GM04503 (cell line): ENCODE data around the gene CLDN4.
"Not testable (repeated sequence)": the region's sequence is repeated elsewhere in the genome, so short reads cannot be mapped to it uniquely, and the experiment has no call there.

Source experiments
- DNase-seq: peaks from one replicate; pipeline ENCODE4 v3.0.0-alpha.2; 2012; ENCODE audit warnings: low read depth

CLDN4 gene

GRCh38 chr7:73842067-73842976, 11.5 kb downstream of the CLDN4 start, which contains the start of gene METTL27:
Gene METTL27 (minus strand): TSS chr7:73842516. CDS start chr7:73842140, 376 bp downstream.
- DNase-seq = no peak

- no peak for DNase-seq
These were observed 13.3 kb downstream of the CLDN4 start for GRCh38 chr7:73844131-73844547.

- no peak for DNase-seq
These were observed 14.2 kb downstream of the CLDN4 start for GRCh38 chr7:73844848-73845460.

GRCh38 chr7:73845701-73846195, 15.0 kb downstream of the CLDN4 start:
- DNase-seq = not testable (repeated sequence)

GRCh38 chr7:73847941-73848723, 17.3 kb downstream of the CLDN4 start:
- no peak for DNase-seq

GRCh38 chr7:73850781-73851207, 20.0 kb downstream of the CLDN4 start:
- peak; percentile 100 for DNase-seq

- DNase-seq = peak; percentile 97
These were observed 20.9 kb downstream of the CLDN4 start for GRCh38 chr7:73851410-73852338.

GRCh38 chr7:73852500-73852899, 21.7 kb downstream of the CLDN4 start:
- no peak for DNase-seq

GRCh38 chr7:73856941-73857340, 26.1 kb downstream of the CLDN4 start:
- no peak for DNase-seq

- DNase-seq = no peak
These were observed 28.0 kb downstream of the CLDN4 start for GRCh38 chr7:73858807-73859206.

GRCh38 chr7:73860859-73861258, 30.1 kb downstream of the CLDN4 start, which contains the start of gene TMEM270:
Gene TMEM270 (plus strand): TSS chr7:73861159. CDS start chr7:73861195, 36 bp downstream.
- DNase-seq = no peak

- DNase-seq = no peak
These were observed 30.5 kb downstream of the CLDN4 start for GRCh38 chr7:73861305-73861704.

GRCh38 chr7:73864981-73865711, 34.4 kb downstream of the CLDN4 start:
- DNase-seq = no peak

- no peak for DNase-seq
These were observed 35.1 kb downstream of the CLDN4 start for GRCh38 chr7:73865738-73866445.

- no peak for DNase-seq
These were observed 35.6 kb downstream of the CLDN4 start for GRCh38 chr7:73866446-73866767.

GRCh38 chr7:73869011-73869798, 38.4 kb downstream of the CLDN4 start:
- DNase-seq = no peak

GRCh38 chr7:73870041-73870492, 39.3 kb downstream of the CLDN4 start:
- no peak for DNase-seq

GRCh38 chr7:73871163-73872011, 40.6 kb downstream of the CLDN4 start:
- no peak for DNase-seq
